ENCODE data around the gene ZYX. TPM values are rescaled to one million over a fixed set of nuclear protein-coding genes. Genes with fewer than 3 reads are reported as not detected.

Gene ZYX
- 121 and 128 TPM in 2 replicates for total RNA-seq (2014; rRNA removed; shearing (Covaris generic))

GRCh38 chr7:143380646-143381426 is at the start of gene ZYX:
TSS of gene ZYX (plus strand) at chr7:143381345. CDS start at chr7:143381572, 227 bp downstream.
- peak; percentile 99 for DNase-seq (ENCODE audit: low read depth)

- no peak for DNase-seq (ENCODE audit: low read depth)
Observed at GRCh38 chr7:143334244-143334643, 46.9 kb upstream of the ZYX start.

- DNase-seq (ENCODE audit: low read depth): no peak
Observed at GRCh38 chr7:143337216-143337615, 43.9 kb upstream of the ZYX start.

- no peak for DNase-seq (ENCODE audit: low read depth)
Observed at GRCh38 chr7:143341842-143342241, 39.3 kb upstream of the ZYX start.

GRCh38 chr7:143343596-143343995 is 37.5 kb upstream of the ZYX start:
- DNase-seq (ENCODE audit: low read depth): no peak

GRCh38 chr7:143345428-143345900 is 35.7 kb upstream of the ZYX start:
- DNase-seq (ENCODE audit: low read depth): peak; percentile 74

GRCh38 chr7:143346018-143346417 is 35.1 kb upstream of the ZYX start:
- DNase-seq (ENCODE audit: low read depth): no peak

GRCh38 chr7:143347950-143348349 is 33.2 kb upstream of the ZYX start:
- no peak for DNase-seq (ENCODE audit: low read depth)

- peak; percentile 46 for DNase-seq (ENCODE audit: low read depth)
Observed at GRCh38 chr7:143351060-143351459, 30.1 kb upstream of the ZYX start.

- DNase-seq (ENCODE audit: low read depth): no peak
Observed at GRCh38 chr7:143351574-143351973, 29.6 kb upstream of the ZYX start.

- DNase-seq (ENCODE audit: low read depth): no peak
Observed at GRCh38 chr7:143352531-143353002, 28.6 kb upstream of the ZYX start.

- no peak for DNase-seq (ENCODE audit: low read depth)
Observed at GRCh38 chr7:143354376-143354775, 26.8 kb upstream of the ZYX start.

- DNase-seq (ENCODE audit: low read depth): no peak
Observed at GRCh38 chr7:143354965-143355364, 26.2 kb upstream of the ZYX start.

GRCh38 chr7:143355450-143356385 is 25.4 kb upstream of the ZYX start:
- DNase-seq (ENCODE audit: low read depth): no peak

- DNase-seq (ENCODE audit: low read depth): no peak
Observed at GRCh38 chr7:143356414-143357050, 24.6 kb upstream of the ZYX start.

GRCh38 chr7:143358626-143359025 is 22.5 kb upstream of the ZYX start:
- DNase-seq (ENCODE audit: low read depth): no peak

- DNase-seq (ENCODE audit: low read depth): no peak
Observed at GRCh38 chr7:143359771-143360353, 21.3 kb upstream of the ZYX start.

GRCh38 chr7:143360788-143361551 is 20.2 kb upstream of the ZYX start:
- DNase-seq (ENCODE audit: low read depth): peak; percentile 65

GRCh38 chr7:143361552-143362130 is 19.5 kb upstream of the ZYX start:
- DNase-seq (ENCODE audit: low read depth): no peak
